RWPE2 (cell line): ENCODE data around the gene RAB3IL1.

Source experiments
- ATAC-seq: fragments of 200-7000 bp; cut with Tn5 transposase; 3 replicates; pipeline ENCODE4 v1.9.1; 2021; ENCODE audit warnings: low read depth
- DNase-seq: peaks from one replicate; pipeline ENCODE4 v3.0.0-alpha.2; 2020; ENCODE audit warnings: low spot score
- H3K27ac ChIP-seq: fragments of 450-650 bp; 2 replicates; pipeline ENCODE4 v1.5.1; 2017; ENCODE audit warnings: mild to moderate bottlenecking; ENCODE audit not compliant: poor library complexity, severe bottlenecking
- H3K27me3 ChIP-seq: fragments of 250-450 bp; sonication (Bioruptor Pico); 2 replicates; pipeline ENCODE4 v1.5.1; 2021; ENCODE audit warnings: mild to moderate bottlenecking, moderate library complexity; ENCODE audit not compliant: insufficient read depth, poor library complexity, severe bottlenecking
- H3K36me3 ChIP-seq: fragments of 250-450 bp; sonication (Bioruptor Pico); 2 replicates; pipeline ENCODE4 v1.5.1; 2020; ENCODE audit warnings: low read depth, mild to moderate bottlenecking, moderate library complexity
- H3K4me1 ChIP-seq: fragments of 250-450 bp; sonication (Bioruptor Pico); 2 replicates; pipeline ENCODE4 v1.5.1; 2021; ENCODE audit warnings: mild to moderate bottlenecking, moderate library complexity; ENCODE audit not compliant: insufficient read depth, poor library complexity, severe bottlenecking
- H3K4me3 ChIP-seq: fragments of 250-450 bp; sonication (Bioruptor Pico); 2 replicates; pipeline ENCODE4 v1.5.1; 2021; ENCODE audit warnings: mild to moderate bottlenecking, moderate library complexity; ENCODE audit not compliant: severe bottlenecking
- H3K9me3 ChIP-seq: fragments of 250-450 bp; sonication (Bioruptor Pico); 2 replicates; pipeline ENCODE4 v1.5.1; 2021; ENCODE audit warnings: mild to moderate bottlenecking, moderate library complexity; ENCODE audit not compliant: severe bottlenecking
- CTCF ChIP-seq: fragments of 450-650 bp; IDR thresholded peaks from one replicate; pipeline ENCODE4 v1.5.1; 2017; ENCODE audit warnings: mild to moderate bottlenecking, moderate library complexity; ENCODE audit not compliant: poor library complexity, severe bottlenecking

RAB3IL1 gene

DNA sequence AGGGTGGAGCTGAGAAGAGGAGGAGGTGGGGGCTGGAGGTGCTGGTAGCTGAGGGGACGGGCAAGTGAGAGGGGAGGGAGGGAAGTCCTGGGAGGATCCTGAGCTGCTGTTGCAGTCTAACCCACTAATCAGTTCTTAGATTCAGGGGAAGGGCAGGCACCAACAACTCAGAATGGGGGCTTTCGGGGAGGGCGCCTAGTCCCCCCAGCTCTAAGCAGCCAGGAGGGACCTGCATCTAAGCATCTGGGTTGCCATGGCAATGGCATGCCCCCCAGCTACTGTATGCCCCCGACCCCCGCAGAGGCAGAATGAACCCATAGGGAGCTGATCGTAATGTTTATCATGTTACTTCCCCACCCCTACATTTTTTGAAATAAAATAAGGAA is 50.4 kb downstream of the RAB3IL1 start:
- Histone ChIP-seq H3K9me3 (no peaks in the 10 kb centered on the region), H3K27me3 (no peaks in the 10 kb centered on the region), H3K4me3 (no peak overlapping the region), H3K36me3 (peaks cover 48% of the 10 kb centered on the region), H3K27ac (peak overlapping the region; percentile 24), H3K4me1 (no peaks in the 10 kb centered on the region)
- TF ChIP-seq CTCF, result no peak
- DNase-seq, result no peak
- ATAC-seq, result no peak

DNA sequence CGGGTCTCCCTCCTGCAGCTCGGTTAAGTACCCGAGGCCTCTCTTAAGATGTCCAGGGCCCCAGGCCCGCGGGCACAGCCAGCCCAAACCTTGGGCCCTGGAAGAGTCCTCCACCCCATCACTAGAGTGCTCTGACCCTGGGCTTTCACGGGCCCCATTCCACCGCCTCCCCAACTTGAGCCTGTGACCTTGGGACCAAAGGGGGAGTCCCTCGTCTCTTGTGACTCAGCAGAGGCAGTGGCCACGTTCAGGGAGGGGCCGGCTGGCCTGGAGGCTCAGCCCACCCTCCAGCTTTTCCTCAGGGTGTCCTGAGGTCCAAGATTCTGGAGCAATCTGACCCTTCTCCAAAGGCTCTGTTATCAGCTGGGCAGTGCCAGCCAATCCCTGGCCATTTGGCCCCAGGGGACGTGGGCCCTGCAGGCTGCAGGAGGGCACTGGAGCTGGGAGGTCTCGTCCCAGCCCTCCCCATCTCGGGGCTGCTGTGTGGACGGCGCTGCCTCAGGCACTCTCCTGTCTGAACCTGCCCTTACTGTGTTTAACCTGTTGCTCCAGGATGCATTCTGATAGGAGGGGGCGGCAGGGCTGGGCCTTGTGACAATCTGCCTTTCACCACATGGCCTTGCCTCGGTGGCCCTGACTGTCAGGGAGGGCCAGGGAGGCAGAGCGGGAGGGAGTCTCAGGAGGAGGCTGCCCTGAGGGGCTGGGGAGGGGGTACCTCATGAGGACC is 51.0 kb downstream of the RAB3IL1 start:
- no peak for TF ChIP-seq CTCF
- no peak for ATAC-seq
- H3K4me3 ChIP-seq, result no peak overlapping the region

GRCh38 chr11:61864814-61865775 is 52.3 kb downstream of the RAB3IL1 start:
- no peak for ATAC-seq
- Histone ChIP-seq H3K36me3 (peaks cover 63% of the 10 kb centered on the region), H3K27ac (no peak overlapping the region)

More for the DNA sequence above, 51.0 kb downstream of the RAB3IL1 start:
- peak; percentile 59 for DNase-seq
- H3K9me3 ChIP-seq, result no peaks in the 10 kb centered on the region
- peaks cover 53% of the 10 kb centered on the region for H3K36me3 ChIP-seq
- no peaks in the 10 kb centered on the region for H3K4me1 ChIP-seq
- peak overlapping the region; percentile 24 for H3K27ac ChIP-seq
- H3K27me3 ChIP-seq, result no peaks in the 10 kb centered on the region

GRCh38 chr11:61863548-61864081 is 53.8 kb downstream of the RAB3IL1 start:
- TF ChIP-seq CTCF, result no peak
- Histone ChIP-seq H3K4me3 (no peak overlapping the region), H3K9me3 (no peaks in the 10 kb centered on the region), H3K4me1 (no peaks in the 10 kb centered on the region), H3K27me3 (no peaks in the 10 kb centered on the region), H3K36me3 (peaks cover 78% of the 10 kb centered on the region), H3K27ac (no peak overlapping the region)
- DNase-seq (no peak), ATAC-seq (no peak)

More at GRCh38 chr11:61864814-61865775, 52.3 kb downstream of the RAB3IL1 start:
- Histone ChIP-seq H3K9me3 (no peaks in the 10 kb centered on the region), H3K27me3 (no peaks in the 10 kb centered on the region), H3K4me3 (no peak overlapping the region), H3K4me1 (no peaks in the 10 kb centered on the region)
- peak; percentile 61 for DNase-seq
- no peak for TF ChIP-seq CTCF
